Superior temporal gyrus (tissue), 1 donor: ENCODE results near the gene C20orf144.
A peak's percentile ranks its signal among the peaks of the same experiment; 100 is the strongest.

Experiments
- DNase-seq: peaks from one replicate; pipeline ENCODE4 v3.0.0-alpha.2; 2016; ENCODE audit errors: extremely low spot score

Gene C20orf144

GRCh38 chr20:33650111-33650752, 11.9 kb upstream of the C20orf144 start:
- no peak for DNase-seq

- DNase-seq = no peak
Measured at GRCh38 chr20:33650753-33651561, 11.2 kb upstream of the C20orf144 start.

GRCh38 chr20:33651562-33652048, 10.5 kb upstream of the C20orf144 start:
- DNase-seq = no peak

GRCh38 chr20:33653218-33653899, 8.8 kb upstream of the C20orf144 start:
- DNase-seq = peak; percentile 82

- no peak for DNase-seq
Measured at GRCh38 chr20:33653900-33654596, 8.1 kb upstream of the C20orf144 start.

GRCh38 chr20:33654680-33655161, 7.4 kb upstream of the C20orf144 start:
- no peak for DNase-seq

- DNase-seq = no peak
Measured at GRCh38 chr20:33655164-33655563, 7.0 kb upstream of the C20orf144 start.

- DNase-seq = no peak
Measured at GRCh38 chr20:33656010-33656782, 5.9 kb upstream of the C20orf144 start.

GRCh38 chr20:33656783-33657703, 5.1 kb upstream of the C20orf144 start:
- no peak for DNase-seq

- no peak for DNase-seq
Measured at GRCh38 chr20:33657704-33658095, 4.4 kb upstream of the C20orf144 start.

GRCh38 chr20:33658510-33658909, 3.6 kb upstream of the C20orf144 start:
- DNase-seq = no peak

GRCh38 chr20:33658929-33659328, 3.2 kb upstream of the C20orf144 start:
- DNase-seq = no peak

GRCh38 chr20:33659341-33660034, 2.6 kb upstream of the C20orf144 start:
- no peak for DNase-seq

- DNase-seq = no peak
Measured at GRCh38 chr20:33660035-33660684, 2.0 kb upstream of the C20orf144 start.

GRCh38 chr20:33660685-33661058, 1.5 kb upstream of the C20orf144 start:
- DNase-seq = no peak

GRCh38 chr20:33663161-33664084, 1.3 kb downstream of the C20orf144 start:
- peak; percentile 77 for DNase-seq

- peak; percentile 16 for DNase-seq
Measured at GRCh38 chr20:33664085-33664761, 2.1 kb downstream of the C20orf144 start.
